GM12872 (cell line): ENCODE measurements around the gene IL17RA.

Experiments used
- TF ChIP-seq, protein P1 (sequence below): IDR thresholded peaks from 3 replicates; pipeline ENCODE4 v1.5.1; 2011; ENCODE audit warnings: low read depth, mild to moderate bottlenecking, low read length, moderate library complexity; ENCODE audit not compliant: insufficient read depth

IL17RA gene

DNA sequence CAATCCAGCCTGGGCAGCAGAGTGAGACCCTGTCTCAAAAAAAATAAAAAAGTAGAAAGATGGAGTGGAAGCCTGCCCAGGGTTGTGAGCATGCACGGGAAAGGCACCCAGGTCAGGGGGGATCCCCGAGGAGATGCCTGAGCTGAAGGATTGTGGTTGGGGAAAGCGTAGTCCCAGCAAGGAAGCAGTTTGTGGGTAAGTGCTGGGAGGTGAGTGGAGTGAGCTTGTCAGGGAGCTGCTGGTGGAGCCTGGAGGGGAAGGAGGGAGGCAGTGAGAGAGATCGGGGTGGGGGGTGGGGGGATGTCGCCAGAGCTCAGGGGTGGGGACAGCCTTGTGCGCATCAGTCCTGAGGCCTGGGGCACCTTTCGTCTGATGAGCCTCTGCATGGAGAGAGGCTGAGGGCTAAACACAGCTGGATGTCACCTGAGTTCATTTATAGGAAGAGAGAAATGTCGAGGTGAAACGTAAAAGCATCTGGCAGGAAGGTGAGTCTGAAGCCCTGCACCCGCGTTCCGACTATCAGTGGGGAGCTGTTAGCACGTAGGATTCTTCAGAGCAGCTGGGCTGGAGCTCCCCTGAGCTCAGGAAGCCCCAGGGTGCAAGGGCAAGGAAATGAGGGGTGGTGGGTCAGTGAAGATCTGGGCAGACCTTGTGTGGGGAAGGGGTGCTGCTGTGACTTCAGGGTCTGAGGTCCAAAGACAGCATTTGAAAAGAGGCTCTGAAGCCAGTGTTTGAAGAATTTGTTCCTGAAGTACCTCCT is 26.2 kb downstream of the IL17RA start:
- TF ChIP-seq, protein P1, sequence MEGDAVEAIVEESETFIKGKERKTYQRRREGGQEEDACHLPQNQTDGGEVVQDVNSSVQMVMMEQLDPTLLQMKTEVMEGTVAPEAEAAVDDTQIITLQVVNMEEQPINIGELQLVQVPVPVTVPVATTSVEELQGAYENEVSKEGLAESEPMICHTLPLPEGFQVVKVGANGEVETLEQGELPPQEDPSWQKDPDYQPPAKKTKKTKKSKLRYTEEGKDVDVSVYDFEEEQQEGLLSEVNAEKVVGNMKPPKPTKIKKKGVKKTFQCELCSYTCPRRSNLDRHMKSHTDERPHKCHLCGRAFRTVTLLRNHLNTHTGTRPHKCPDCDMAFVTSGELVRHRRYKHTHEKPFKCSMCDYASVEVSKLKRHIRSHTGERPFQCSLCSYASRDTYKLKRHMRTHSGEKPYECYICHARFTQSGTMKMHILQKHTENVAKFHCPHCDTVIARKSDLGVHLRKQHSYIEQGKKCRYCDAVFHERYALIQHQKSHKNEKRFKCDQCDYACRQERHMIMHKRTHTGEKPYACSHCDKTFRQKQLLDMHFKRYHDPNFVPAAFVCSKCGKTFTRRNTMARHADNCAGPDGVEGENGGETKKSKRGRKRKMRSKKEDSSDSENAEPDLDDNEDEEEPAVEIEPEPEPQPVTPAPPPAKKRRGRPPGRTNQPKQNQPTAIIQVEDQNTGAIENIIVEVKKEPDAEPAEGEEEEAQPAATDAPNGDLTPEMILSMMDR, result no peak

DNA sequence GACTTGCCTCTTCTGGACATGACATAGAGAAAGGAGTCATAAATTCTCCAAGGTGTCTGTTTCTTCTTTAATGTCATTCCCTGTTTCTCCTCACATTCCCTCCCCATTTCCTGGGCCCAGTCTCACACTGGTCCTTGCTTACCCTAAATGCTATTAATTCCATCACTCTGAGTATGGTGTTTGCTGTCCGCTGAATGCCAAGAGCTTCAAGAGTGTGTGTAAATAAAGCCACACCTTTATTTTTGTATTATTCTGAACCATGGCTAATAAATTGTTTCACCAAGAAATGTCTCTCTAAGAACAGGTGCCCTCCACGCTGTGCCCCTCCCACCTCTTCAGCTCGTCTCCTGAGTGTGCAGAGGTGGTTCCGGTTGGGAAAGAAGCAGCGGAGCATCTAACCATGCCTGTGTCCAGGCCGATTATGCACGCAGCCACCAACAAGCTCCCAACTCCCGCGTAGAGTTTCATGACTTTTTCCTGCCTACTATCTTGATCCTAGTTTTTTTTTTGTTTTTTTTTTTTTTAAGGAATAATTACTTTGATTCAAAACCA is 27.8 kb downstream of the IL17RA start:
- TF ChIP-seq, protein P1, result no peak

DNA sequence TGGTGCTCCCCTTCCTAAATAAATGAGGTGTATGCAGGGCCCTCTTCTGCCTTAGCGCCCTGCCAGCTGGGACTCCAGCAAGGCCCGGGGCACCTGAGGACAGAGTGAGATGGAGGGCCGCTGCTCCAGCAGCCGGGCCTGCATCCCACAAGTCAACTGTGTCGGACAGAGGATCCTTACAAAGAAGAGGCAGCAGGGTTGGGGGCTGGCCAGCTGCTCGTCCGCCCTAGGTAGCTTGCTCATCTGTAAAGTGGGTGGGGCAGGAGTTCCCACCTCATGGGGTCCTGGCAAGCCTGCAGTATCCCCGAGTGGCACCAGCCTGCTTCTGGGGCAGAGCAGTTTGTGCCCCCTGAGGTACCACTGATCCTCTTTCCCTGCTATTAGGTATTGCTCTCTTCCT is 28.8 kb downstream of the IL17RA start:
- TF ChIP-seq, protein P1, result no peak

DNA sequence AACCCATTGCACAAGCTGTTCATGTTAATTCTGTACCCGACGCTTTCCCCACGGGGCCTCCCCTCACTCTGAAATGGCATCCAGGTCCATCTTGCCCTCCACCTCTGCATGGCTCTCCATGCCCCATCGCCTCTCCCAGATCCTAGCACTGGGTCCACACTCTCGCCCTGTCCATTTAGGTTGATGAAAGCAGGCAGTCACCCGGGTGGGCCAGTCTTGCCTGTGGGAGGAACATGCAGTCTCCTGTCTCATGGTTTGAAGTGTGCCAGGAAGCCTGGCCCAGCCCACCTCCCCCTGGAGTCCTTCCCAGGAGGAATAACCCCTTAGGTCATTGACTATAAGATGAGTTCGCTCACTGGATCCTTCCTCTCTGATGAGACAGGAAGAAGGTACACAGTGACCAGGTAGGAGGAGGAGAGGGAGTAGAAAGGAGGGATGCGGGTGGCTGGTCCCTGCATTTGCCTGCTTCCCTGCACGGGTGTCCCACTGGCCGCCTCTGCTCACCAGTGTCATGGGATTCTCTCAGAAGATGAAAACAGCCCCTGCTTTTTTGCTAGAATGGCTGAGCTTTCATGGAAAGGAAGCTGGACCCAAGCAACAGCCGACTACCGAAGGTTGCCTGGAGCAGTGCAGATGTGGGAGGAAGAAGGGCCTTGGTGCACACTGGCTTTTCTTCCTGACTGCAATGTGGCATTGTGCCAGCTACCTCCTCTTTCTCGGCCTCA is 29.5 kb downstream of the IL17RA start:
- TF ChIP-seq, protein P1, result no peak

DNA sequence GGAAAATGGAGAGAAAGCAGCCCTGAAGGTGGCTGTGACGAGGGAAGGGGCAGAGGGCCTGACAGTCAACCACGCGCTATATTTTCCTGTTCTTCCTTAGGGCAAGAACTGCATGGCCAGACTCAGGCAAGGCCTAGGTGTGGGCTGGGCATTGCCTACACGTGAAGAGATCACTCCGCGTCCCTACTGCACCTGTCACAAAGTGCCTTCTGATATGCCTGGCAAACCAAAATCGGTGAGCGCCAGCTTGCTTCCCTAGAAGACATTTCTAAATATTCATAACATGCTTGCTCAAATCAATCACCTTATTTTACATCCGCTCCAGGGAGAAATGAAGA is 30.1 kb downstream of the IL17RA start:
- TF ChIP-seq, protein P1, result no peak

DNA sequence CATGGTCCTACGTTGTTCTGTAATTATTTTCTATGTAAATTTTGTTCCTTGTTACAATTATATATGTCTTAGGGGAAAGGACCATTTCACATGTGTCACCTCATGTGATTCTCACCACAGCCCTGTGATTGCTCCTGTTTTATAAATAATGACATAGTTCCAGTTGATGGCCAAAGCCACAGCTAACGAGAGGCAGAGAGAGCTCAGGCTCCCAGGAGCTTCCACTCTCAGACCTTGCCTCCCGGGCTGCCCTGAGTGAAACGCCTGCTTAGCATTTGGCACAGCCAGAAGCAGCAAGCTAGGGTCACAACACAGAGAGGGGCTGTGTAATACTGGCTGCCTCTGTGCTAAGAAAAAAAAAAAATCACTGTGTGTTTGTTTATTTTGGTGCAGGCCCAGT is 30.4 kb downstream of the IL17RA start:
- TF ChIP-seq, protein P1, result no peak

DNA sequence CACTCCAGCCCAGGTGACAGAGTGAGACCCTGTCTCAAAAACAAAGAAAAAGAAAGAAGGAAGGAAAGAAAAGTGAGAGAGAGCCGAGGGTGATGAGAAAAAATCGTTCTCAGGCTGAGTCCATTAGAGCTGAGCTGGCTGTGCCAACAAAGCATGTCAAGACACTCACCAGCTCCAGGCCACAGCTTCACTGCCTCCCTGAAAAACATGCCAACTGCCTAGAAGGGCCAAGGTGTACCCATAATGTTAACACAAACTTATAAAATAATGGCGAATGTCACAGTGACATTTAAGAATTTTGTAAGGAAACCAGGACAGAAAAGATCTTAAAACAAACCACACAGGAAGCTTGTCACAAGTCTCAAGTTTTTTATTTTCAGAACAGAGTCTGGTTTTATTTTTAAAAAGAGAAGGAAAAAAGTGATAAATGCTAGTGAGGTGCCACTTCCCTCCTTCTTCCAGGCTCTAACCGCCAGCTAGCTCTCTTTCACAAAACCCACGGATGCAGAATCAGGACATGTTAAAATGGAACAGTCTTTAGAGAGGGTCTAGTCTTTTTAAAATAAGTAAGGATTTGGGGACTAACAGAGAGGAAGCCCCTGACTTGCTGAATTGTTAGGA is 31.3 kb downstream of the IL17RA start:
- TF ChIP-seq, protein P1, result no peak
